HepG2 (cell line): ENCODE data around the gene ARHGEF40. TPM values are rescaled to one million over a fixed set of nuclear protein-coding genes. Genes with fewer than 3 reads are reported as not detected.

Experiments used
- ATAC-seq: fragments of 200-7000 bp; cut with Tn5 transposase; 3 replicates; pipeline ENCODE4 v1.9.1; 2020; ENCODE audit warnings: mild to moderate bottlenecking, moderate library complexity
- BruUV-seq: library from RNA; stranded (reverse); fragments of 400-500 nt; replicated peaks from 2 replicates; lab custom pipeline; 2021; lab: Mats Ljungman, UMichigan
- CTCF ChIA-PET: fragments of 300-600 bp; formaldehyde crosslinking; extraction: SDS; loops from one replicate; lab custom pipeline; 2021; ENCODE audit warnings: low total read pairs, inconsistent platforms, low intra/inter-chr PET ratio; lab: Yijun Ruan, JAX
- POLR2A ChIA-PET: fragments of 350-600 bp; sonication (Branson Sonifier 250); formaldehyde crosslinking; loops from one replicate; lab custom pipeline; 2020; ENCODE audit warnings: antibody characterized with exemption, inconsistent platforms; lab: Yijun Ruan, JAX
- DNase-seq: peaks from one replicate; pipeline ENCODE4 v3.0.0-alpha.2; 2015; ENCODE audit warnings: low spot score
- FAIRE-seq: peaks from 3 replicates; lab custom pipeline; 2011; peaks lifted over from hg19 to GRCh38; lab: Jason Lieb, UNC
- H2AFZ ChIP-seq: one replicate; pipeline ENCODE4 v1.6.1; 2011; ENCODE audit warnings: low read length, inconsistent platforms
- H3K27ac ChIP-seq: fragments of 300-600 bp; 3 replicates; pipeline ENCODE4 v1.8.0; 2011; ENCODE audit warnings: mixed run types, mild to moderate bottlenecking, mixed read lengths, low read length, inconsistent platforms; ENCODE audit not compliant: insufficient read depth; ENCODE audit errors: extremely low read length
- H3K27me3 ChIP-seq, 2 experiments: fragments of 200-600 bp in 1 of 2; 2 replicates in 1 of 2; 3 replicates in 1 of 2; pipeline versions ENCODE4 v1.6.0 to v1.8.0; 2011; ENCODE audit warnings: low read length in 2 of 2, mild to moderate bottlenecking in 2 of 2, moderate library complexity in 2 of 2, inconsistent platforms in 1 of 2; ENCODE audit not compliant: insufficient read depth in 2 of 2, control insufficient read depth in 1 of 2
- H3K36me3 ChIP-seq, 2 experiments: fragments of 200-600 bp in 1 of 2; replicated peaks in 1 of 2; 2 replicates in 1 of 2; 3 replicates in 1 of 2; pipeline versions ENCODE4 v1.5.1 to v1.8.0; 2011; ENCODE audit warnings: low read length in 2 of 2, inconsistent platforms in 1 of 2; ENCODE audit not compliant: insufficient read depth in 2 of 2, control insufficient read depth in 1 of 2
- H3K4me1 ChIP-seq: 2 replicates; pipeline ENCODE4 v1.5.1; 2012; ENCODE audit warnings: low read length, inconsistent platforms; ENCODE audit not compliant: insufficient read depth
- H3K4me2 ChIP-seq: 2 replicates; pipeline ENCODE4 v1.6.0; 2011; ENCODE audit warnings: low read depth, low read length, inconsistent platforms
- H3K4me3 ChIP-seq, 3 experiments: fragments of 200-600 bp in 1 of 3; sonication (generic), shearing (Covaris generic) in 1 of 3; replicated peaks in 1 of 3; 2 replicates each; pipeline ENCODE4 v1.5.1; 2011 to 2016; ENCODE audit warnings: low read length in 3 of 3, inconsistent platforms in 2 of 3, low read depth in 2 of 3, mild to moderate bottlenecking in 2 of 3, control low read depth in 1 of 3, mixed read lengths in 1 of 3; ENCODE audit not compliant: insufficient read depth in 1 of 3
- H3K79me2 ChIP-seq: one replicate; pipeline ENCODE4 v1.6.1; 2011; ENCODE audit warnings: low read length, inconsistent platforms; ENCODE audit not compliant: insufficient read depth
- H3K9ac ChIP-seq: 2 replicates; pipeline ENCODE4 v1.6.0; 2011; ENCODE audit warnings: mild to moderate bottlenecking, low read depth, low read length, inconsistent platforms; ENCODE audit not compliant: insufficient read depth
- H3K9me3 ChIP-seq: 2 replicates; pipeline ENCODE4 v1.5.1; 2012; ENCODE audit warnings: mild to moderate bottlenecking, low read length
- H4K20me1 ChIP-seq: 2 replicates; pipeline ENCODE4 v1.6.0; 2011; ENCODE audit warnings: inconsistent platforms, mild to moderate bottlenecking, low read length, moderate library complexity; ENCODE audit not compliant: insufficient read depth
- BORCS8-MEF2B ChIP-seq: sonication (generic); formaldehyde crosslinking; IDR thresholded peaks from 2 replicates; pipeline ENCODE4 v1.8.0; 2022; ENCODE audit warnings: mild to moderate bottlenecking, missing genetic modification reagents
- KDM5A ChIP-seq: fragments of 200-600 bp; sonication (generic); IDR thresholded peaks from 2 replicates; pipeline ENCODE4 v1.7.0; 2018; ENCODE audit warnings: antibody characterized with exemption, mild to moderate bottlenecking, low read length, borderline replicate concordance
- NBN ChIP-seq: fragments of 450-650 bp; conservative IDR thresholded peaks from 2 replicates; pipeline ENCODE4 v1.6.1; 2017
- PBX3 ChIP-seq: sonication (generic); formaldehyde crosslinking; IDR thresholded peaks from 2 replicates; pipeline ENCODE4 v1.8.1; 2023; ENCODE audit warnings: missing genetic modification reagents, inconsistent platforms, borderline replicate concordance
- ZNF180 ChIP-seq: sonication (generic); formaldehyde crosslinking; IDR thresholded peaks from 2 replicates; pipeline ENCODE4 v1.4.0; 2020; ENCODE audit warnings: low read depth, missing genetic modification reagents, borderline replicate concordance
- ZNF562 ChIP-seq: sonication (generic); formaldehyde crosslinking; IDR thresholded peaks from 2 replicates; pipeline ENCODE4 v1.8.0; 2022; ENCODE audit warnings: missing genetic modification reagents, borderline replicate concordance
- ZNF616 ChIP-seq: sonication (generic); formaldehyde crosslinking; IDR thresholded peaks from 2 replicates; pipeline ENCODE4 v1.5.0; 2020; ENCODE audit warnings: low read depth, mild to moderate bottlenecking, missing genetic modification reagents
- WGBS: methylation state at CpG from one replicate; pipeline ENCODE4 v1.1.6; 2017; ENCODE audit warnings: low lambda C conversion rate; 5-methylcytosine and 5-hydroxymethylcytosine counted together
- in situ Hi-C: cut with HindIII; loops from 2 replicates; pipeline ENCODE4 v1.10.0; 2017; ENCODE audit warnings: low pct_unique_long_range_greater_than_20kb; ENCODE audit not compliant: extremely low pct_ligation_motif_present
- intact Hi-C: fragments of 100-400 bp; cut with micrococcal nuclease; formaldehyde crosslinking; loops from one replicate; pipeline ENCODE4 v1.10.0; 2022; ENCODE audit not compliant: unreplicated experiment
- polyA plus RNA-seq, 8 experiments: library from polyadenylated mRNA; depleted of rRNA in 3 of 8; stranded (reverse) in 7 of 8; unstranded in 1 of 8; fragments of >200 nt; fragmentation: Illumina TruSeq in 4 of 8; extraction: Trizol in 4 of 8; gene quantifications; 2 replicates each; pipeline versions ENCODE4 v1.2.1 to v1.2.3, GENCODE V29; 2011 to 2016; ENCODE audit warnings: low read depth in 4 of 8, missing spikeins in 1 of 8, mixed read lengths in 1 of 8; ENCODE audit not compliant: insufficient read depth in 1 of 8
- total RNA-seq, 5 experiments: library from RNA; depleted of rRNA; stranded (reverse); fragments of >200 nt; fragmentation: Illumina TruSeq; extraction: Trizol; gene quantifications; 2 replicates each; pipeline ENCODE4 v1.2.3, GENCODE V29; 2016; ENCODE audit warnings: low read depth in 1 of 5
- TF ChIP-seq, protein P1 (sequence below): sonication (generic); formaldehyde crosslinking; IDR thresholded peaks from 2 replicates; pipeline ENCODE4 v1.8.0; 2022; ENCODE audit warnings: missing genetic modification reagents, low read depth, mild to moderate bottlenecking, borderline replicate concordance
- TF ChIP-seq, protein P2 (sequence below): sonication (generic); formaldehyde crosslinking; IDR thresholded peaks from 2 replicates; pipeline ENCODE4 v1.4.0; 2020; ENCODE audit warnings: missing genetic modification reagents; ENCODE audit errors: not compliant biosample characterization

ARHGEF40 gene
- total and polyA plus RNA-seq, 2 of the 13 experiments (the other 11 are each of a cell fraction or from before 2014, with no cell fraction given): 28.1 to 78.1 TPM

- TF ChIP-seq, protein P1, sequence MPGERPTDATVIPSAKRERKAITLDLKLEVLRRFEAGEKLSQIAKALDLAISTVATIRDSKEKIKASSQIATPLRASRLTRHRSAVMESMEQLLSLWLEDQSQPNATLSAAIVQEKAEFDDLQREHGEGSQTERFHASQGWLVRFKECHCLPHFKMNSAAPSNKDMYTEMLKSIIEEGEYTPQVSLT (CRISPR knock-in tag): no peak
- TF ChIP-seq ZNF616 (no peak), ZNF562 (no peak), NBN (no peak), ZNF180 (CRISPR knock-in tag) (no peak), PBX3 (CRISPR knock-in tag) (no peak), BORCS8-MEF2B (CRISPR knock-in tag) (no peak), KDM5A (no peak)
- TF ChIP-seq, protein P2, sequence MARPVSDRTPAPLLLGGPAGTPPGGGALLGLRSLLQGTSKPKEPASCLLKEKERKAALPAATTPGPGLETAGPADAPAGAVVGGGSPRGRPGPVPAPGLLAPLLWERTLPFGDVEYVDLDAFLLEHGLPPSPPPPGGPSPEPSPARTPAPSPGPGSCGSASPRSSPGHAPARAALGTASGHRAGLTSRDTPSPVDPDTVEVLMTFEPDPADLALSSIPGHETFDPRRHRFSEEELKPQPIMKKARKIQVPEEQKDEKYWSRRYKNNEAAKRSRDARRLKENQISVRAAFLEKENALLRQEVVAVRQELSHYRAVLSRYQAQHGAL (CRISPR knock-in tag): no peak
- TF ChIP-seq, all 625 proteins: peak for 0
- DNase-seq (no peak), ATAC-seq (no peak), FAIRE-seq (no peak)
- ChIA-PET CTCF (no interaction called here), POLR2A (interaction anchor here (1.3 to 2.1 kb wide), 3 partner anchors 10 to 376 kb away, joined by 3 to 10 read pairs (median 4); no protein-coding TSS in a partner anchor)
- Histone ChIP-seq H2AFZ (no peak overlapping the region), H3K79me2 (no peaks in the 10 kb centered on the region), H3K4me3 (no peak overlapping the region), H3K9ac (no peak overlapping the region), H3K4me2 (no peak overlapping the region), H3K4me1 (peaks cover 87% of the 10 kb centered on the region), H3K9me3 (no peaks in the 10 kb centered on the region), H4K20me1 (no peaks in the 10 kb centered on the region), H3K27ac (no peak overlapping the region), H3K27me3 (no peaks in the 10 kb centered on the region), H3K36me3 (no peaks in the 10 kb centered on the region)
- intact Hi-C loops (no loop called here), in situ Hi-C loops (no loop called here)
- 83% methylated on average over 3 of the region's 3 CpGs for WGBS
- no TSS peak for BruUV-seq
Observed at GRCh38 chr14:21063479-21063878, 6.6 kb upstream of the ARHGEF40 start.
